PFSK-1 (cell line): ENCODE measurements around the gene PLXNC1.

ENCODE experiments used
- POLR2AphosphoS5 ChIP-seq: IDR thresholded peaks from 2 replicates; pipeline ENCODE4 v1.6.1; 2012; ENCODE audit warnings: low read depth, mild to moderate bottlenecking, control low read depth, low read length, moderate library complexity
- SIN3A ChIP-seq: IDR thresholded peaks from 2 replicates; pipeline ENCODE4 v1.6.1; 2012; ENCODE audit warnings: mild to moderate bottlenecking, low read length, moderate library complexity, borderline replicate concordance; ENCODE audit not compliant: insufficient read depth
- TAF1 ChIP-seq: IDR thresholded peaks from 2 replicates; pipeline ENCODE4 v1.6.1; 2012; ENCODE audit warnings: low read length, control low read depth, borderline replicate concordance; ENCODE audit not compliant: insufficient read depth

GRCh38 chr12:94100211-94100627, 48.2 kb upstream of the PLXNC1 start:
- TF ChIP-seq POLR2AphosphoS5 (no peak), SIN3A (no peak), TAF1 (no peak)
